Adipocyte (in vitro differentiated cells): ENCODE data around the gene DIO1.

Source experiments
- DNase-seq: peaks from one replicate; pipeline ENCODE4 v3.0.0-alpha.2; 2015; ENCODE audit warnings: low read depth
- H3K27me3 ChIP-seq: replicated peaks from 2 replicates; pipeline ENCODE4 v1.7.0; 2013; ENCODE audit warnings: mild to moderate bottlenecking, low read length, moderate library complexity; ENCODE audit not compliant: control insufficient read depth, insufficient read depth
- H3K36me3 ChIP-seq: 2 replicates; pipeline ENCODE4 v1.7.0; 2013; ENCODE audit warnings: low read length, mild to moderate bottlenecking, moderate library complexity; ENCODE audit not compliant: control insufficient read depth, insufficient read depth, severe bottlenecking
- H3K4me1 ChIP-seq: 2 replicates; pipeline ENCODE4 v1.7.0; 2013; ENCODE audit warnings: mild to moderate bottlenecking, low read length, moderate library complexity; ENCODE audit not compliant: control insufficient read depth, insufficient read depth
- H3K4me3 ChIP-seq: 2 replicates; pipeline ENCODE4 v1.7.0; 2013; ENCODE audit warnings: mild to moderate bottlenecking, low read length, moderate library complexity
- H3K9ac ChIP-seq: 2 replicates; pipeline ENCODE4 v1.7.0; 2013; ENCODE audit warnings: mild to moderate bottlenecking, low read length, moderate library complexity
- H3K9me3 ChIP-seq: 2 replicates; pipeline ENCODE4 v1.7.0; 2013; ENCODE audit warnings: mild to moderate bottlenecking, low read length, moderate library complexity; ENCODE audit not compliant: control insufficient read depth

Gene DIO1

GRCh38 chr1:53944469-53945182, 50.6 kb downstream of the DIO1 start:
- Histone ChIP-seq H3K9ac (peak overlapping the region; percentile 86), H3K4me3 (peak overlapping the region; percentile 89), H3K36me3 (no peaks in the 10 kb centered on the region), H3K27me3 (no peaks in the 10 kb centered on the region), H3K4me1 (peaks cover 23% of the 10 kb centered on the region), H3K9me3 (no peaks in the 10 kb centered on the region)
- DNase-seq: peak; percentile 43

- no peak for DNase-seq
- Histone ChIP-seq H3K27me3 (no peaks in the 10 kb centered on the region), H3K9ac (peak overlapping the region; percentile 86), H3K9me3 (no peaks in the 10 kb centered on the region), H3K36me3 (no peaks in the 10 kb centered on the region), H3K4me3 (peak overlapping the region; percentile 89), H3K4me1 (peaks cover 23% of the 10 kb centered on the region)
Observed at GRCh38 chr1:53945183-53945432, 51.1 kb downstream of the DIO1 start.

GRCh38 chr1:53945433-53946251, 51.7 kb downstream of the DIO1 start, which contains the start of gene IFT25:
Gene IFT25, minus strand, starts transcription at chr1:53945699. Its CDS starts 5,617 bp downstream, at chr1:53940082.
- H3K4me3 ChIP-seq: peak within 1 kb of the TSS; percentile 89

GRCh38 chr1:53946252-53947171, 52.5 kb downstream of the DIO1 start, which contains the start of gene LRRC42:
Gene LRRC42, plus strand, starts transcription at chr1:53946350. Its CDS starts 5,650 bp downstream, at chr1:53952000.
- DNase-seq: peak; percentile 82
- H3K9ac ChIP-seq: peak within 1 kb of the TSS; percentile 86
- H3K36me3 ChIP-seq: no peaks in the 10 kb centered on the region
- peaks cover 23% of the 10 kb centered on the region for H3K4me1 ChIP-seq
- H3K4me3 ChIP-seq: peak within 1 kb of the TSS; percentile 89
- no peaks in the 10 kb centered on the region for H3K27me3 ChIP-seq
- no peaks in the 10 kb centered on the region for H3K9me3 ChIP-seq

More at GRCh38 chr1:53945433-53946251, 51.7 kb downstream of the DIO1 start, which contains the start of gene IFT25:
- Histone ChIP-seq H3K9me3 (no peaks in the 10 kb centered on the region), H3K27me3 (no peaks in the 10 kb centered on the region), H3K4me1 (peaks cover 23% of the 10 kb centered on the region), H3K9ac (peak within 1 kb of the TSS; percentile 86), H3K36me3 (no peaks in the 10 kb centered on the region)
- DNase-seq: peak; percentile 99

- Histone ChIP-seq H3K27me3 (no peaks in the 10 kb centered on the region), H3K4me1 (peaks cover 23% of the 10 kb centered on the region), H3K9ac (peak overlapping the region; percentile 83), H3K9me3 (no peaks in the 10 kb centered on the region), H3K4me3 (peak overlapping the region; percentile 85), H3K36me3 (peaks cover 6% of the 10 kb centered on the region)
- DNase-seq: peak; percentile 45
Observed at GRCh38 chr1:53947172-53947907, 53.4 kb downstream of the DIO1 start.

GRCh38 chr1:53948291-53948690, 54.3 kb downstream of the DIO1 start:
- Histone ChIP-seq H3K36me3 (peaks cover 15% of the 10 kb centered on the region), H3K9ac (no peak overlapping the region), H3K27me3 (no peaks in the 10 kb centered on the region), H3K4me3 (no peak overlapping the region), H3K4me1 (peaks cover 23% of the 10 kb centered on the region), H3K9me3 (no peaks in the 10 kb centered on the region)
- peak; percentile 65 for DNase-seq

- peak; percentile 78 for DNase-seq
- Histone ChIP-seq H3K4me3 (no peak overlapping the region), H3K27me3 (no peaks in the 10 kb centered on the region), H3K36me3 (peaks cover 20% of the 10 kb centered on the region), H3K9me3 (no peaks in the 10 kb centered on the region), H3K9ac (peak overlapping the region; percentile 11), H3K4me1 (peaks cover 23% of the 10 kb centered on the region)
Observed at GRCh38 chr1:53949023-53949990, 55.3 kb downstream of the DIO1 start.

- Histone ChIP-seq H3K9me3 (no peaks in the 10 kb centered on the region), H3K9ac (no peak overlapping the region), H3K4me1 (peaks cover 24% of the 10 kb centered on the region), H3K36me3 (peaks cover 20% of the 10 kb centered on the region), H3K27me3 (no peaks in the 10 kb centered on the region), H3K4me3 (no peak overlapping the region)
- no peak for DNase-seq
Observed at GRCh38 chr1:53951697-53952096, 57.7 kb downstream of the DIO1 start.

GRCh38 chr1:53954128-53954527, 60.1 kb downstream of the DIO1 start:
- H3K4me3 ChIP-seq: no peak overlapping the region
- no peaks in the 10 kb centered on the region for H3K9me3 ChIP-seq
- peaks cover 19% of the 10 kb centered on the region for H3K4me1 ChIP-seq
- no peaks in the 10 kb centered on the region for H3K27me3 ChIP-seq
- no peak for DNase-seq
- H3K36me3 ChIP-seq: peaks cover 24% of the 10 kb centered on the region
- no peak overlapping the region for H3K9ac ChIP-seq
